GM12878 (cell line): ENCODE data around the gene SLC66A1.

ENCODE experiments used
- CTCF ChIP-seq, 3 experiments: IDR thresholded peaks in 2 of 3; conservative IDR thresholded peaks in 1 of 3; 2 replicates each; pipeline ENCODE4 v1.5.1; 2011; ENCODE audit warnings: low read depth in 3 of 3, low read length in 3 of 3, mild to moderate bottlenecking in 3 of 3, control low read depth in 2 of 3, moderate library complexity in 2 of 3, inconsistent platforms in 1 of 3, mixed read lengths in 1 of 3; ENCODE audit not compliant: control insufficient read depth in 2 of 3, insufficient read depth in 1 of 3; ENCODE audit errors: extremely low read depth in 1 of 3
- MTA2 ChIP-seq: fragments of 450-650 bp; IDR thresholded peaks from 2 replicates; pipeline ENCODE4 v1.6.1; 2016; ENCODE audit warnings: low read depth, mild to moderate bottlenecking, moderate library complexity
- YY1 ChIP-seq: IDR thresholded peaks from 2 replicates; pipeline ENCODE4 v1.6.1; 2011; ENCODE audit warnings: low read depth, mild to moderate bottlenecking, low read length

GRCh38 chr1:19368964-19369363 lies 56.8 kb downstream of the SLC66A1 start:
- TF ChIP-seq MTA2 (no peak), CTCF (IDR thresholded peaks at IDR 0.05 in 2 of 3, conservative IDR thresholded peaks at IDR 0.05 in 1 of 3; ENCODE audit: control insufficient read depth in 2 of 3, extremely low read depth in 1 of 3, insufficient read depth in 1 of 3, low read depth in 3 of 3, low read length in 3 of 3) (no peak), YY1 (no peak)
